ENCODE data around the gene ZDHHC8. TPM values are rescaled to one million over a fixed set of nuclear protein-coding genes. Genes with fewer than 3 reads are reported as not detected.

ZDHHC8 gene
- total and polyA plus RNA-seq, 9 donors = 5.1 to 77.4 (median 58.9) TPM

- Histone ChIP-seq H3K4me1 (ENCODE audit: insufficient read depth) (no peaks in the 10 kb centered on the region), H3K36me3 (no peaks in the 10 kb centered on the region), H3K9me3 (no peaks in the 10 kb centered on the region), H3K27me3 (no peaks in the 10 kb centered on the region), H3K4me3 (no peak overlapping the region), H3K27ac (no peak overlapping the region)
- intact Hi-C loops (cut with DNase I) = no loop called here
- TF ChIP-seq CTCF (IDR thresholded peaks at IDR 0.05) = no peak
- TF ChIP-seq EP300 (IDR thresholded peaks at IDR 0.05) = no peak
- TF ChIP-seq POLR2A (IDR thresholded peaks at IDR 0.05) = no peak
- WGBS, 3 donors = 80 to 88% (median 83%) methylated on average over 8 of the region's 8 CpGs
- DNase-seq = peak in 1 of 5 donors; percentile 16
These were observed 30.0 kb upstream of the ZDHHC8 start for GRCh38 chr22:20101638-20102037.

GRCh38 chr22:20102203-20102780 lies 29.3 kb upstream of the ZDHHC8 start:
- 87 to 90% (median 88%) methylated on average over 12 of the region's 12 CpGs for WGBS, 3 donors
- Histone ChIP-seq H3K4me3 (no peak overlapping the region), H3K27ac (no peak overlapping the region), H3K4me1 (ENCODE audit: insufficient read depth) (no peaks in the 10 kb centered on the region), H3K36me3 (no peaks in the 10 kb centered on the region), H3K27me3 (no peaks in the 10 kb centered on the region), H3K9me3 (no peaks in the 10 kb centered on the region)
- intact Hi-C loops (cut with DNase I) = no loop called here
- TF ChIP-seq CTCF (IDR thresholded peaks at IDR 0.05) (no peak), POLR2A (IDR thresholded peaks at IDR 0.05) (no peak), EP300 (IDR thresholded peaks at IDR 0.05) (no peak)
- DNase-seq = peak in 1 of 5 donors; percentile 4

- no peak for DNase-seq
- Histone ChIP-seq H3K4me1 (ENCODE audit: insufficient read depth) (no peaks in the 10 kb centered on the region), H3K27me3 (no peaks in the 10 kb centered on the region), H3K9me3 (no peaks in the 10 kb centered on the region), H3K4me3 (no peak overlapping the region), H3K36me3 (peaks cover under 1% of the 10 kb centered on the region), H3K27ac (no peak overlapping the region)
- 85 to 96% (median 93%) methylated on average over 7 of the region's 7 CpGs for WGBS, 3 donors
- intact Hi-C loops (cut with DNase I) = no loop called here
- no peak for TF ChIP-seq EP300 (IDR thresholded peaks at IDR 0.05)
- no peak for TF ChIP-seq CTCF (IDR thresholded peaks at IDR 0.05)
These were observed 26.0 kb upstream of the ZDHHC8 start for GRCh38 chr22:20105456-20106204.

DNA sequence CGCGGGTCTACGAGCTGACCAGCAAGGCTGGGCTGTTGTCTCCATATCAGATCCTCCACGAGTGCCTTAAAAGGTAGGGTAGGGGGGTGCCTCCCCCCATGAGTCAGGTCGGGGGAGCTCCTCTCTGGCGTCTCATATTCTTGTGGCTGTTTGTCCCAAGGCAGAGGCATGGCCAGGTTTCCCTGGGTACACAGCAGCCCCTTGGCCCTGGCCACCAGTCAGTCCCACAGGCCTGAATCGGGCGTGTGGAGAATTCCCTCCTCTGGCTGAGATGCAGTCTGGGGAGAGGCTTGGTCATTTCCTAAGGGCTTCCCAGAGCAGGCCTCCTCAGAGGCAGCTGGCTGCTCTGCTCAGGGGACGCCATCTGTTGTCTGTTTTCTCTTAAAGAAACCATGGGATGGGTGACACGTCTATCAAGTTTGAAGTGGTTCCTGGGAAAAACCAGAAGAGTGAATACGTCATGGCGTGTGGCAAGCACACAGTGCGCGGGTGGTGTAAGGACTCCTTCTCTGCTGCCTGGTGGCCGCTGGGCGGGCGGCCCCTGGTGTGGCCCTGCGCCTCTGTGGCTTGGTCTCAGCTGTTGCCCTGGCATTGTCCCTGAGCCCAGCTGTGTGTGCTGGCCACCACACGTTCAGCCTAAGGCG lies 25.3 kb upstream of the ZDHHC8 start:
- Histone ChIP-seq H3K36me3 (peaks cover 4% of the 10 kb centered on the region), H3K9me3 (no peaks in the 10 kb centered on the region), H3K27me3 (no peaks in the 10 kb centered on the region), H3K27ac (no peak overlapping the region), H3K4me3 (no peak overlapping the region), H3K4me1 (ENCODE audit: insufficient read depth) (no peaks in the 10 kb centered on the region)
- no peak for DNase-seq
- TF ChIP-seq EP300 (IDR thresholded peaks at IDR 0.05) (no peak), CTCF (IDR thresholded peaks at IDR 0.05) (no peak), POLR2A (IDR thresholded peaks at IDR 0.05) (no peak)
- intact Hi-C loops (cut with DNase I) = no loop called here
- 84 to 88% (median 88%) methylated on average over 20 of the region's 20 CpGs for WGBS, 3 donors
